ENCODE measurements around the gene CDH18.

Gene CDH18

DNA sequence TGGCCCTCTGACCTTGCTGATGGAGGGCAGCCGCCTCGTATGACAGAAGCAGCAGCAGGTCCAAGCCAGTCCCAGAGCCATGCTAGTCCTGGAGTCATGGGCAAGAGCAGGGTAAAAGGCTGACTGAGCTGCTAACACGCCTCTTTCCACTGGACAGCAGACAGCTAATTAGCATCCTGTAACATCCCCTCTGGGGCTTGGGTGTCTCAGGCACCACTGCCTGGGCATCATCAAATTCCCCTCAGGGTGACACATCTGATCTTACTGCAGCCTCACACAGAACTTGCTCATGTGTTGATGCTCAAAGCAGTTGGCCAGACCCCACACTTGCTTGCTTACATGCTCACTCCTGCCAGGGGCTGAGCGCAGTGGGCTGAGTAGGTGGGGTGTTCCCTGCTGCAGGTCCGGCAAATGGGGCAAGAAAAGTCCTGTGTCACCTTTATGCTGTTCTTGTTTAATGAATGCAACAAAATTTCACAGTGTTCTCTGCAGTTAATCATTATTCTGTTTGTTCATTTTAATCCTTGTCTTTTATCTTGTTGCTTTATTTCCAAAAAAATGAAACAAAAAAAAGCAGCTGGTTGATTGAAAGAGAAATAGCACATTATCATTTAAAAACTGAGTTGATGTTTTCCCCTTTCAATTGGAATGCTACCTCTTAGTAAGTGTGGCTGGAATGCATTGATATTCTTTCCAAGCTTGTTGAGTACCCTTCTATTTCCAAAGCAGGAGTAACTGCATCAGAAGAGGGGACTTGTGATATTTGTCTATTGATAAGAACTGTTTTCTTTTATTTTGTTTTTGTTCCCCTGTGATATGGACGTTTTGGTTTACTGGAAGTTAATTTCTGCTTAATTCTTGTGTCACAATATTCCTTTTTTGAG, 254.1 kb downstream of the CDH18 start:
- no peak for DNase-seq (ENCODE audit: low read depth)

- DNase-seq (ENCODE audit: low read depth) = no peak
Measured at GRCh38 chr5:19728571-19728970, 259.4 kb downstream of the CDH18 start.

GRCh38 chr5:19719109-19719508, 268.9 kb downstream of the CDH18 start:
- DNase-seq (ENCODE audit: low read depth) = no peak

- DNase-seq (ENCODE audit: low read depth) = no peak
Measured at GRCh38 chr5:19713740-19714139, 274.3 kb downstream of the CDH18 start.

DNA sequence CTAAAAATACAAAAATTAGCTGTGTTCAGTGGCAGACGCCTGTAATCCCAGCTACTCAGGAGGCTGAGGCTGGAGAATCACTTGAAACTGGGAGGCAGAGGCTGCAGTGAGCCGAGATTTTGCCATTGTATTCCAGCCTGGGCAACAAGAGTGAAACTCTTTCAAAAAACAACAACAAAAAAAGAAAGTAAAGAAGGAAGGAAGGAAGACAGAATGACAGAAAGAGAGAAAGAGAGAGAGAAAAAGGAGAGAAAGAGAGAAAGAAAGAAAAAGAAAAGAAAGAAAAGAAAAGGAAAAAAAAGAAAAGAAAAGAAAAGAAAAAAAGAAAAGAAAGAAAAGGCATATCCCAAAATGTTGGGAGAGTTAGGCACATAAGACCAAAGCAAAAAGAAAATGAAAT, 278.6 kb downstream of the CDH18 start:
- no peak for DNase-seq (ENCODE audit: low read depth)

DNA sequence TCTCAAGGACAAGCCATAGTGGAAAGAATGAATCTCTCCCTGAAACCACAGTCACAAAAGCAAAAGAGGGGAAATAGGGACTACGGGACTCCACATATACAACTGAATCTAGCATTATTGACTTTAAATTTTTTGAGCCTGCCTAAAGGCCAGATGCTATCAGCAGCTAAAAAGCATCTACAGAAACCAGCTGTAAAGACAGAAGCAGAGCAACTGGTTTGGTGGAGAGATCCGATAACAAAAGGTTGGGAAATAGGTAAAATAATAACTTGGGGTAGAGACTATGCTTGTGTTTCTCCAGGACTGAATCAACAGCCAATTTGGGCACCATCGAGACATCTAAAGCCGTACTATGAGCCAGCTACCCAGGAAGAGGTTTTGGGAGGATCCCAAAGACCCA, 281.2 kb downstream of the CDH18 start:
- DNase-seq (ENCODE audit: low read depth) = no peak

DNA sequence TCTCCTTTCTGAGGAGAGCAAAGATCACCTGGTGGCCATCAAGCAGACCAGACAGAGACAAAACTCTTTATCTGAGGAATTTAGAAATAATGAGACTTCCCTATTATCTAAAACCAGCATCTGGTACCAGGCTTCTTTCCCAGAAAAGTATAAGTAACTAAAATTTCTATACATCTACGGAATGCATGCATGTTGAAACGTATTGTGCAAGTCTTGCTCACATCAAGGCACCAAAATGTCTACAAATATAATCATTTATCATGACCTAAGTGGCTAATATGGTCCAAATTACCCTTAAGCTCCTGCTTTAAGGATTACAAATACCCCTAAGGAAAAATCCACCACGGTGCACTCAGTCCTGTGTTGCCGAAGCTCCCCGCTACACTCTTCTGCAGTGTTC, 286.3 kb downstream of the CDH18 start:
- DNase-seq (ENCODE audit: low read depth) = no peak

- DNase-seq (ENCODE audit: low read depth) = no peak
Measured at GRCh38 chr5:19694949-19695611, 292.9 kb downstream of the CDH18 start.

DNA sequence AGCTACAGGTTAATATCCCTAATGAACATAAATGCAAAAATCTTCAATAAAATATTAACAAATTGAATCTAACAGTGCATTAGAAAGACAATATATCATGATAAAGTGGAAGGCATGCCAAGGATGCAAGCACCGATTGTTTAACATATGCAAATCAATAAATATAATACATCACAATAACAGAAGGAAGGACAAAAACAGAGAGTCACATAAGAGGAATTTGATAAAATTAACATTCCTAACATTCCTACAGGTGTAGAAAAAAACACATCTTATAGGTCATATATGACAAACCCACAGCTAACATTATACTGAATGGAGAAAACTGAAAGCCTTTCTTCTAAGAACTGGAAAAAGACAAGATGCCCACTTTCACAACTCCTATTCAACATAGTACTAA, 297.0 kb downstream of the CDH18 start:
- no peak for DNase-seq (ENCODE audit: low read depth)

GRCh38 chr5:19685473-19685872, 302.5 kb downstream of the CDH18 start:
- DNase-seq (ENCODE audit: low read depth) = no peak

- no peak for DNase-seq (ENCODE audit: low read depth)
Measured at GRCh38 chr5:19676895-19677294, 311.1 kb downstream of the CDH18 start.

GRCh38 chr5:19660679-19661078, 327.3 kb downstream of the CDH18 start:
- DNase-seq (ENCODE audit: low read depth) = no peak

GRCh38 chr5:19655627-19656026, 332.4 kb downstream of the CDH18 start:
- no peak for DNase-seq (ENCODE audit: low read depth)

- DNase-seq (ENCODE audit: low read depth) = no peak
Measured at GRCh38 chr5:19638461-19638860, 349.5 kb downstream of the CDH18 start.

GRCh38 chr5:19630876-19631275, 357.1 kb downstream of the CDH18 start:
- DNase-seq (ENCODE audit: low read depth) = no peak

- DNase-seq (ENCODE audit: low read depth) = no peak
Measured at GRCh38 chr5:19626211-19626610, 361.8 kb downstream of the CDH18 start.

DNA sequence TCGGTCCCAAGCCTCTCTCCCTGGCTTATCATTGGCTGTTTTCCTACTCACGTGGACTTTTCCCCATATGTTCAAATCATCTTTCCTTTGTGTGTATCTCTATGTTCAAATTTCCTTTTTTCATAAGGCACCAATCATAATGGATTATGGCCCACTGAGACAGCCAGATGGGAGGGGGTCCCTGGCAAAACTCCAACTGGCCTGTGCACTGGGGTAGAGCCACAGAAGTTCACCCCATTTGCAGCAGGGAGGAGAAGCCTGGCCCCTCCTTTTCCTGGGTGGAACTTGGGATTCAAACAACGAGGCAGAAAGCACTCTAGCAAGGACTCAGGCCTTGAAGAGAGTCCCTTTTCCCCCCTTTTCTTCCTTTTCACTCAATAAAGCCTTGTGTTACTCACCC, 362.4 kb downstream of the CDH18 start:
- DNase-seq (ENCODE audit: low read depth) = no peak

- DNase-seq (ENCODE audit: low read depth) = no peak
Measured at GRCh38 chr5:19619571-19619970, 368.4 kb downstream of the CDH18 start.

DNA sequence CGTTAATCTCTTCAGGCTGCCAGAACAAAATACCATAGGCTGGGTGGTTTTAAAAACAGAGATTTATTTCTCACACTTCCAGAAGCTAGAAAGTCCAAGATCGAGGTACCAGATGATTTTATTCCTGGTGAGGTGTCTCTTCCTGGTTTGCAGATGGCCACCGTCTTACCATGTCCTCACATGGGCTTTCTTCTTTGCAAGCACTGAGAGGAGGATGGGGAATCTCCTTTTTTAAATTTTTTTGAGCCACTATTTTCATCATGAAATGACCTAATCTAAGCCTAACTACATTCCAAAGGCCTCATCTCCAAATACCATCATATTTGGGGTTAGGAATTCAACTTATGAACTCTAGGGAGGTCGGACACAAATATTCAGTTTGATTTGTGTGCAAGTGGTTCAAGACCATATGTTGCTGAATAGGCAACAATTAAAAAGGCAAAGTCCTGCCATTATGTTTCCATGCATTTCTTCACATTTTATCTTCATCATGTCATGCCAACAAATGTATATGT, 371.2 kb downstream of the CDH18 start:
- DNase-seq (ENCODE audit: low read depth) = no peak

DNA sequence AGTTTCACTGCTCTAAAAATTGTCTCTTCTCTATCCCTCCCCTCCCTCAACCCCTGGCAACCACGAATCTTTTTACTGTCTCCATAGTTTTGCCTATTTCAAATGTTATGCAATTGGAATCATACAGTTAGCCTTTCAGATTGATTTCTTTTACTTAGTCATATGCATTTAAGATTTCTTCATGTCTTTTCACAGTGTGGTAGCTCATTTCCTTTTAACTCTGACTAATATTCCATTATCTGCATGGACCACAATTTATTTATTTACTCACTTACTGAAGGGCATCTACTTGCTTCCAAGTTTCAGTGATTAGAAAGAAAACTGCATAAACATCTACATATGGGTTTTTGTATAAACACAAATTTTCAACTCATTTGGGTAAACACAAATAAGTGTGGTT, 372.3 kb downstream of the CDH18 start:
- no peak for DNase-seq (ENCODE audit: low read depth)

DNA sequence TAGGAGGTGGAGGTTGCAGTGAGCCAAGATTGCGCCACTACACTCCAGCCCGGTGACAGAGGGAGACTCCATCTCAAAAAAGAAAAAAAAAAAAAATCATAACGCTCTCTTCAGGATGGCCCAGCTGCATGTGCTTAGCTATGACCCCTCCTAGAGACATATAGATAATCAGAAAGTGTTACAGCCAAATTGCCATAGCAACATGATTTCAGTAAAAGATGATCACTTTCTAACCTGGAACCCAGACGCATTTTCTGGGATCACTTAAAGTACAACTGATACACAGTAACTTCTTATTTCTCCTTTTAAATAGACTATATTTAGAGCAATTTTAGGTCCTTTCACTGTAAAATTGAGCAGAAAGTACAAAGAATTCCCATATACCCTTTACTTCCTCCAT, 372.9 kb downstream of the CDH18 start:
- DNase-seq (ENCODE audit: low read depth) = no peak

GRCh38 chr5:19608444-19609002, 379.5 kb downstream of the CDH18 start:
- DNase-seq (ENCODE audit: low read depth) = no peak

DNA sequence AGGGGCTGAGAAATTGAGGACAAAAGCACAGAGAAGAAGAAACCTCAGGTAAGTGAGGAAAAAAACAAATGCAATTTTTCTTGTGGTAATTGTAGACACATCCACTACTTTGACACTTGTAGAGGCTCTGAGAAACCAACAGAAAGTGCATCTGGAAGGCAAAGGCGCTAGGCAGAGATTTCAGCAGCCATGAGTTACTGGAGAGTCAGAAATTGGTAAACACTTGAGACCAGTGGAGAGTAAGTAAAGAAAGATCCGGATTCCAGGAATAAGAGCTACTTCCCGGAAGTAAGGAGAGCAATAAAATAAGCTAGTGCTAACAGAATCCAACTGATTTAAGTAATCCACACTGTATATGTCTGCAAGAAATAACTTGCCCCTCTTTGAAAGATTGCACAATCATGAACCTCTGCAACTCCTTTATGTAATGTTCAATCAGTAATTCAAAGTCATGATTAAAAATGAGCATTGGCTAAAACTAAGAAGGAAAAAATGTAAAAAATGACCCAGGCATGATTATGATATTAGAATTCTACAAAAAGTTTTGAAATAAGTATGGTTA, 382.1 kb downstream of the CDH18 start:
- DNase-seq (ENCODE audit: low read depth) = no peak

All from T-helper 22 cell (primary cell).